GM23248 (cell line): Measurements from ENCODE around the gene AGBL5. TPM values are rescaled to one million over a fixed set of nuclear protein-coding genes. Genes with fewer than 3 reads are reported as not detected.

ENCODE experiments used
- DNase-seq: peaks from one replicate; pipeline ENCODE4 v3.0.0-alpha.2; 2015
- H2AFZ ChIP-seq: fragments of 200-600 bp; sonication (generic); 2 replicates; pipeline ENCODE4 v1.6.1; 2016; ENCODE audit warnings: antibody characterized with exemption
- H3F3A ChIP-seq: fragments of 200-600 bp; sonication (generic); 2 replicates; pipeline ENCODE4 v1.6.1; 2016; ENCODE audit warnings: mild to moderate bottlenecking, antibody characterized with exemption, mixed run types; ENCODE audit not compliant: insufficient read depth
- H3K27ac ChIP-seq: fragments of 200-600 bp; sonication (generic); 2 replicates; pipeline ENCODE4 v1.5.1; 2016; ENCODE audit warnings: mild to moderate bottlenecking
- H3K27me3 ChIP-seq: fragments of 200-600 bp; sonication (generic); replicated peaks from 2 replicates; pipeline ENCODE4 v1.6.1; 2016; ENCODE audit warnings: mild to moderate bottlenecking; ENCODE audit not compliant: insufficient read depth
- H3K36me3 ChIP-seq: fragments of 200-600 bp; sonication (generic); 2 replicates; pipeline ENCODE4 v1.6.1; 2016; ENCODE audit warnings: low read depth, mild to moderate bottlenecking
- H3K4me1 ChIP-seq: fragments of 200-600 bp; sonication (generic); 2 replicates; pipeline ENCODE4 v1.6.1; 2016; ENCODE audit warnings: mild to moderate bottlenecking; ENCODE audit not compliant: insufficient read depth
- H3K4me2 ChIP-seq: fragments of 200-600 bp; sonication (generic); one replicate; pipeline ENCODE4 v1.6.1; 2016; ENCODE audit warnings: mild to moderate bottlenecking; ENCODE audit not compliant: unreplicated experiment
- H3K4me3 ChIP-seq: fragments of 200-600 bp; sonication (generic); 2 replicates; pipeline ENCODE4 v1.5.1; 2016; ENCODE audit warnings: mild to moderate bottlenecking
- H3K79me2 ChIP-seq: fragments of 200-600 bp; sonication (generic); 2 replicates; pipeline ENCODE4 v1.6.1; 2016; ENCODE audit warnings: mild to moderate bottlenecking; ENCODE audit not compliant: insufficient read depth
- H3K9ac ChIP-seq: fragments of 200-600 bp; sonication (generic); 2 replicates; pipeline ENCODE4 v1.6.1; 2016; ENCODE audit warnings: mild to moderate bottlenecking
- H3K9me2 ChIP-seq: fragments of 200-600 bp; sonication (generic); 2 replicates; pipeline ENCODE4 v1.6.1; 2016; ENCODE audit warnings: mixed run types, mild to moderate bottlenecking, moderate library complexity; ENCODE audit not compliant: insufficient read depth
- H3K9me3 ChIP-seq: fragments of 200-600 bp; sonication (generic); one replicate; pipeline ENCODE4 v1.6.1; 2017; ENCODE audit warnings: low read depth
- H4K20me1 ChIP-seq: fragments of 200-600 bp; sonication (generic); 2 replicates; pipeline ENCODE4 v1.6.0; 2016; ENCODE audit not compliant: insufficient read depth
- EZH2 ChIP-seq: fragments of 200-600 bp; sonication (generic); IDR thresholded peaks from 2 replicates; pipeline ENCODE4 v1.6.1; 2018; ENCODE audit warnings: antibody characterized with exemption, mild to moderate bottlenecking; ENCODE audit not compliant: insufficient read depth, poor library complexity, severe bottlenecking
- EZH2phosphoT487 ChIP-seq: fragments of 200-600 bp; sonication (generic); IDR thresholded peaks from 2 replicates; pipeline ENCODE4 v1.6.1; 2018; ENCODE audit warnings: antibody characterized with exemption, moderate library complexity, mild to moderate bottlenecking, low read depth; ENCODE audit not compliant: insufficient read depth
- WGBS, 2 experiments: methylation state at CpG; one replicate each; pipeline ENCODE4 v1.1.6; 2015 to 2017; ENCODE audit warnings: low lambda C conversion rate in 2 of 2, low coverage in 1 of 2; ENCODE audit errors: missing lambda C conversion rate in 2 of 2; 5-methylcytosine and 5-hydroxymethylcytosine counted together
- in situ Hi-C: fragments of 300-500 bp; cut with MboI; formaldehyde crosslinking; loops from 2 replicates; pipeline ENCODE4 v1.15.0; 2020
- polyA plus RNA-seq: library from polyadenylated mRNA; unstranded; fragments of >200 nt; fragmentation: Nextera tagmentation; extraction: Ambion mirVana; gene quantifications from 2 replicates; pipeline ENCODE4 v1.2.1, GENCODE V29; 2016
- total RNA-seq: library from RNA; depleted of rRNA; stranded (reverse); fragments of >200 nt; shearing (Covaris generic); gene quantifications from 2 replicates; pipeline ENCODE4 v1.2.3, GENCODE V29; 2014

AGBL5 gene
- total and polyA plus RNA-seq, 2 experiments from 2014 or later: 15.2 to 19.7 TPM

- H3K9me2 ChIP-seq: no peaks in the 10 kb centered on the region
- H3K27me3 ChIP-seq: no peaks in the 10 kb centered on the region
- H3F3A ChIP-seq: peaks cover 13% of the 10 kb centered on the region
- peak within 1 kb of the TSS; percentile 73 for H3K4me3 ChIP-seq
- peak within 1 kb of the TSS; percentile 74 for H3K9ac ChIP-seq
- TF ChIP-seq EZH2phosphoT487 (no peak), EZH2 (no peak)
- in situ Hi-C loops: no loop called here
- H3K79me2 ChIP-seq: peaks cover 4% of the 10 kb centered on the region
- H3K4me2 ChIP-seq: peak within 1 kb of the TSS; percentile 75
- no peaks in the 10 kb centered on the region for H4K20me1 ChIP-seq
- H3K9me3 ChIP-seq: no peaks in the 10 kb centered on the region
- no peaks in the 10 kb centered on the region for H3K36me3 ChIP-seq
- H2AFZ ChIP-seq: peak within 1 kb of the TSS; percentile 63
- 15% methylated on average over 46 to 54 of the region's 54 CpGs for WGBS, 2 experiments
- H3K4me1 ChIP-seq: no peaks in the 10 kb centered on the region
- peak; percentile 26 for DNase-seq
- peak within 1 kb of the TSS; percentile 59 for H3K27ac ChIP-seq
Observed at GRCh38 chr2:27086724-27087593, 35.5 kb downstream of the AGBL5 start, which contains the start of gene KHK. KHK (plus strand) TSS chr2:27086772; CDS start chr2:27087260, 488 bp downstream.

- Histone ChIP-seq H3F3A (peaks cover 13% of the 10 kb centered on the region), H3K9me3 (no peaks in the 10 kb centered on the region), H3K4me1 (no peaks in the 10 kb centered on the region), H3K27ac (no peak overlapping the region), H2AFZ (no peak overlapping the region), H3K9me2 (no peaks in the 10 kb centered on the region), H3K27me3 (no peaks in the 10 kb centered on the region), H3K79me2 (no peaks in the 10 kb centered on the region), H3K4me3 (no peak overlapping the region), H3K4me2 (no peak overlapping the region), H4K20me1 (no peaks in the 10 kb centered on the region), H3K36me3 (no peaks in the 10 kb centered on the region), H3K9ac (no peak overlapping the region)
- WGBS, 2 experiments: 68 to 77% methylated on average over 5 of the region's 5 CpGs
- in situ Hi-C loops: no loop called here
- no peak for DNase-seq
- TF ChIP-seq EZH2phosphoT487 (no peak), EZH2 (no peak)
Observed at GRCh38 chr2:27087823-27088410, 36.4 kb downstream of the AGBL5 start.

GRCh38 chr2:27088634-27089033, 37.2 kb downstream of the AGBL5 start:
- Histone ChIP-seq H3K4me1 (no peaks in the 10 kb centered on the region), H3K36me3 (no peaks in the 10 kb centered on the region), H3K4me2 (no peak overlapping the region), H3F3A (peaks cover 13% of the 10 kb centered on the region), H3K27ac (no peak overlapping the region), H3K27me3 (no peaks in the 10 kb centered on the region), H3K9ac (no peak overlapping the region), H3K9me2 (no peaks in the 10 kb centered on the region), H3K4me3 (no peak overlapping the region), H2AFZ (no peak overlapping the region), H3K9me3 (no peaks in the 10 kb centered on the region), H3K79me2 (no peaks in the 10 kb centered on the region), H4K20me1 (no peaks in the 10 kb centered on the region)
- 87 to 88% methylated on average over 6 of the region's 6 CpGs for WGBS, 2 experiments
- TF ChIP-seq EZH2 (no peak), EZH2phosphoT487 (no peak)
- no peak for DNase-seq
- in situ Hi-C loops: no loop called here

- in situ Hi-C loops: no loop called here
Observed at GRCh38 chr2:27089111-27089954, 37.9 kb downstream of the AGBL5 start.

More at GRCh38 chr2:27089111-27089954, 37.9 kb downstream of the AGBL5 start:
- peaks cover 11% of the 10 kb centered on the region for H3F3A ChIP-seq
- H3K4me2 ChIP-seq: no peak overlapping the region
- TF ChIP-seq EZH2 (no peak), EZH2phosphoT487 (no peak)
- no peaks in the 10 kb centered on the region for H3K79me2 ChIP-seq
- no peaks in the 10 kb centered on the region for H3K4me1 ChIP-seq
- no peak for DNase-seq
- H3K9me3 ChIP-seq: no peaks in the 10 kb centered on the region
- WGBS, 2 experiments: 75 to 78% methylated on average over 14 of the region's 14 CpGs
- H3K27me3 ChIP-seq: no peaks in the 10 kb centered on the region
- no peak overlapping the region for H3K27ac ChIP-seq
- H2AFZ ChIP-seq: no peak overlapping the region
- no peak overlapping the region for H3K9ac ChIP-seq
- H4K20me1 ChIP-seq: no peaks in the 10 kb centered on the region
- no peak overlapping the region for H3K4me3 ChIP-seq
- no peaks in the 10 kb centered on the region for H3K9me2 ChIP-seq
- H3K36me3 ChIP-seq: no peaks in the 10 kb centered on the region
